WTC11 (cell line): ENCODE measurements around the gene RFX3. TPM values are rescaled to one million over a fixed set of nuclear protein-coding genes. Genes with fewer than 3 reads are reported as not detected.
A peak's percentile ranks its signal among the peaks of the same experiment; 100 is the strongest.

Experiments
- ATAC-seq: fragments of 200-7000 bp; cut with Tn5 transposase; 2 replicates; pipeline ENCODE4 v1.10.0; 2021; ENCODE audit warnings: mild to moderate bottlenecking, moderate library complexity
- CTCF ChIA-PET: fragments of 300-600 bp; sonication (Branson Sonifier 250); formaldehyde crosslinking; loops from one replicate; lab custom pipeline; 2021; ENCODE audit warnings: antibody characterized with exemption; lab: Charles Lee
- POLR2A ChIA-PET: fragments of 350-600 bp; sonication (Branson Sonifier 250); formaldehyde crosslinking; loops from one replicate; lab custom pipeline; 2021; ENCODE audit warnings: antibody characterized with exemption; lab: Charles Lee
- DNase-seq: peaks from one replicate; pipeline ENCODE4 v3.0.0; 2021; ENCODE audit warnings: low spot score
- H3K27ac Mint-ChIP-seq: 2 replicates; pipeline ENCODE4 v1.8.0; 2021; ENCODE audit warnings: mixed read lengths
- H3K27me3 Mint-ChIP-seq: 2 replicates; pipeline ENCODE4 v1.8.0; 2021; ENCODE audit warnings: low read depth, mild to moderate bottlenecking, moderate library complexity, mixed read lengths
- H3K36me3 Mint-ChIP-seq: 2 replicates; pipeline ENCODE4 v1.8.0; 2021; ENCODE audit warnings: mixed read lengths
- H3K4me1 Mint-ChIP-seq: 2 replicates; pipeline ENCODE4 v1.8.0; 2022; ENCODE audit warnings: mixed read lengths
- H3K4me3 Mint-ChIP-seq: 2 replicates; pipeline ENCODE4 v1.8.0; 2021; ENCODE audit warnings: mild to moderate bottlenecking, moderate library complexity, mixed read lengths
- H3K9me3 Mint-ChIP-seq: 2 replicates; pipeline ENCODE4 v1.8.0; 2021; ENCODE audit warnings: mixed read lengths
- CREB1 ChIP-seq: sonication (generic); formaldehyde crosslinking; IDR thresholded peaks from 2 replicates; pipeline ENCODE4 v1.8.0; 2023; ENCODE audit warnings: mild to moderate bottlenecking, missing genetic modification reagents
- E2F5 ChIP-seq: sonication (generic); formaldehyde crosslinking; IDR thresholded peaks from 2 replicates; pipeline ENCODE4 v1.8.1; 2022; ENCODE audit warnings: mild to moderate bottlenecking, moderate library complexity, missing genetic modification reagents
- ESRRA ChIP-seq: sonication (generic); formaldehyde crosslinking; IDR thresholded peaks from 2 replicates; pipeline ENCODE4 v1.8.1; 2022; ENCODE audit warnings: mild to moderate bottlenecking, missing genetic modification reagents, borderline replicate concordance
- ETV6 ChIP-seq: sonication (generic); formaldehyde crosslinking; IDR thresholded peaks from 2 replicates; pipeline ENCODE4 v1.8.1; 2022; ENCODE audit warnings: mild to moderate bottlenecking, missing genetic modification reagents
- FOXK1 ChIP-seq: sonication (generic); formaldehyde crosslinking; IDR thresholded peaks from 2 replicates; pipeline ENCODE4 v1.8.0; 2022; ENCODE audit warnings: mild to moderate bottlenecking, moderate library complexity, missing genetic modification reagents
- IRF2 ChIP-seq: sonication (generic); formaldehyde crosslinking; IDR thresholded peaks from 2 replicates; pipeline ENCODE4 v1.8.0; 2022; ENCODE audit warnings: low read depth, missing genetic modification reagents, borderline replicate concordance
- KAT7 ChIP-seq: sonication (generic); formaldehyde crosslinking; IDR thresholded peaks from 2 replicates; pipeline ENCODE4 v1.8.1; 2023; ENCODE audit warnings: missing genetic modification reagents, mild to moderate bottlenecking, borderline replicate concordance
- MXD4 ChIP-seq: fragments of 250-450 bp; sonication (Bioruptor Pico); IDR thresholded peaks from 2 replicates; pipeline ENCODE4 v1.8.0; 2021; ENCODE audit warnings: mild to moderate bottlenecking, moderate library complexity, borderline replicate concordance
- MYBL2 ChIP-seq: sonication (generic); formaldehyde crosslinking; IDR thresholded peaks from 2 replicates; pipeline ENCODE4 v1.8.1; 2023; ENCODE audit warnings: mild to moderate bottlenecking, moderate library complexity, missing genetic modification reagents
- STAT6 ChIP-seq: sonication (generic); formaldehyde crosslinking; conservative IDR thresholded peaks from 2 replicates; pipeline ENCODE4 v1.8.1; 2023; ENCODE audit warnings: mild to moderate bottlenecking, low read depth, missing genetic modification reagents, moderate library complexity
- TCF7 ChIP-seq: sonication (generic); formaldehyde crosslinking; IDR thresholded peaks from 2 replicates; pipeline ENCODE4 v1.8.0; 2022; ENCODE audit warnings: mild to moderate bottlenecking, low read depth, missing genetic modification reagents, moderate library complexity
- ZBTB21 ChIP-seq: sonication (generic); formaldehyde crosslinking; IDR thresholded peaks from 2 replicates; pipeline ENCODE4 v1.8.1; 2023; ENCODE audit warnings: mild to moderate bottlenecking, missing genetic modification reagents, borderline replicate concordance
- ZNF232 ChIP-seq: sonication (generic); formaldehyde crosslinking; IDR thresholded peaks from 2 replicates; pipeline ENCODE4 v1.8.0; 2022; ENCODE audit warnings: mild to moderate bottlenecking, missing genetic modification reagents
- ZNF423 ChIP-seq: fragments of 250-450 bp; sonication (Bioruptor Pico); IDR thresholded peaks from 2 replicates; pipeline ENCODE4 v2.1.2; 2022; ENCODE audit warnings: mild to moderate bottlenecking, moderate library complexity
- total RNA-seq: library from RNA; stranded (reverse); gene quantifications from 3 replicates; pipeline ENCODE4 v1.2.3, GENCODE V29; 2021
- TF ChIP-seq, protein P1 (sequence below): fragments of 250-450 bp; sonication (Bioruptor Pico); conservative IDR thresholded peaks from 2 replicates; pipeline ENCODE4 v1.9.0; 2021; ENCODE audit warnings: mild to moderate bottlenecking
- TF ChIP-seq, protein P2 (sequence below): sonication (generic); formaldehyde crosslinking; conservative IDR thresholded peaks from 2 replicates; pipeline ENCODE4 v1.8.1; 2022; ENCODE audit warnings: mild to moderate bottlenecking, missing genetic modification reagents
- TF ChIP-seq, protein P3 (sequence below): sonication (generic); formaldehyde crosslinking; IDR thresholded peaks from 2 replicates; pipeline ENCODE4 v1.8.0; 2022; ENCODE audit warnings: mild to moderate bottlenecking, missing genetic modification reagents

The RFX3 gene
- total RNA-seq, 1 experiment from 2014 or later: 13.7 TPM

- TF ChIP-seq, protein P1, sequence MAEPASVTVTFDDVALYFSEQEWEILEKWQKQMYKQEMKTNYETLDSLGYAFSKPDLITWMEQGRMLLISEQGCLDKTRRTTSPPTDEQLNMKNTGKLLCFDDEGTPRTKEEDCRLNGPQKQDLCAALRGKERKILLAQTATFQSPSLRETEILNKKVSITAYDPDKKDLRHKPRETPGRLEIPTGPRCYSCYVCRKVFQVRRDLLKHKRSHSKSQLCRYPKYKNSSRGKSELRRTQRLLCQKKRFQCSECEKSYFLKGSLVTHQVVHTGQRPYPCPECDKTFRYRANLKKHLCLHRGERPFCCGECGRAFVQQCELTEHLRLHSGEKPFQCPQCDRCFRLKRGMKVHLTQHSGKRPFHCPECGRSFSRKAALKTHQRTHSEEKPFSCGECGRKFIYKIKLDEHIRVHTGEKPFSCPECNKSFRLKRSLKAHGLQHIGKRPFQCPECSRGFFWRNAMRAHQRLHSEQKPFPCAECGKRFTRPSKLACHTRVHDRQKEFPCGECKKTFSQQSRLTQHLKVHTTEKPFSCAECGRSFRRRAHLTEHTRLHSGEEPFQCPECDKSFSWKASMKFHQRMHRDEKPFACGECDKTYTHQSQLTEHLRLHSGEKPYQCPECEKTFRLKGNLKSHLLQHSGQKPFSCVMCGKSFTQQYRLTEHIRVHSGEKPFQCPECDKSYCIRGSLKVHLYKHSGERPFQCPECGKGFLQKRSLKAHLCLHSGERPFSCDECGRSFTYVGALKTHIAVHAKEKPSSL (CRISPR knock-in tag): no peak
- no peak for TF ChIP-seq ETV6 (CRISPR knock-in tag)
- TF ChIP-seq, protein P2, sequence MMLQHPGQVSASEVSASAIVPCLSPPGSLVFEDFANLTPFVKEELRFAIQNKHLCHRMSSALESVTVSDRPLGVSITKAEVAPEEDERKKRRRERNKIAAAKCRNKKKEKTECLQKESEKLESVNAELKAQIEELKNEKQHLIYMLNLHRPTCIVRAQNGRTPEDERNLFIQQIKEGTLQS (CRISPR knock-in tag): no peak
- no peak for TF ChIP-seq ESRRA (CRISPR knock-in tag)
- no peak for TF ChIP-seq TCF7 (CRISPR knock-in tag)
- no peak for TF ChIP-seq MYBL2 (CRISPR knock-in tag)
- TF ChIP-seq KAT7: no peak
- TF ChIP-seq E2F5 (CRISPR knock-in tag): no peak
Measured at GRCh38 chr9:3473405-3473804, 52.4 kb downstream of the RFX3 start (continued).

DNA sequence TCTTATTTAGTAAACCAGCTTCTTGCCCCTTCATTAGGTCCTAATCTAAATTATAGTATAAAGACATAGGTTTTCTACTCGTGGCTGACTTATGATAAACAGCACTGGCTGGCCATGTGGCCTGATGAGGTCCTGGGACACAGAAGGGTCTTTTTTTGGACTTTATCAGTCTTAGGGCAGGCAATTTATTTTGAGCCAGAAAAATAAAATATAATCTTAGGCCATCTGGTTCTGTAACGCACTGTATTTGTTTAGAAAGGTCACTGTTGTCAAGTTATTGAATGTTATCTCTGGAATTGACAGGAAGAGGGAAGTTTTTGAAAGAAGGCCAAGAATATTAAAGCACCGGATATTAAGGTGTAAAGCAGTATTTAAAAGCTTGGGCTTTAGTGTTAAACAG is 53.9 kb downstream of the RFX3 start:
- no peak for ATAC-seq
- no peaks in the 10 kb centered on the region for H3K27me3 Mint-ChIP-seq
- H3K9me3 Mint-ChIP-seq: peaks cover 4% of the 10 kb centered on the region
- H3K4me1 Mint-ChIP-seq: peaks cover 25% of the 10 kb centered on the region
- no peak for DNase-seq
- TF ChIP-seq ZBTB21: no peak
- no peak for TF ChIP-seq FOXK1 (CRISPR knock-in tag)
- TF ChIP-seq ZNF423 (CRISPR knock-in tag): no peak
- no peak for TF ChIP-seq CREB1 (CRISPR knock-in tag)
- peaks cover 4% of the 10 kb centered on the region; the same call in 1 of the 2 replicates for H3K36me3 Mint-ChIP-seq
- H3K27ac Mint-ChIP-seq: 0 out of 2 replicates have a peak overlapping the region, but pooled peaks have one; percentile 41
- ChIA-PET CTCF (no interaction called here), POLR2A (no interaction called here)
- H3K4me3 Mint-ChIP-seq: no peak overlapping the region

- ChIA-PET CTCF (interaction anchor here (1.0 to 2.0 kb wide), 7 partner anchors 9 to 605 kb away, joined by 4 to 8 read pairs (median 5); no protein-coding TSS in a partner anchor), POLR2A (no interaction called here)
- no peak for DNase-seq
- H3K4me1 Mint-ChIP-seq: peaks cover 23% of the 10 kb centered on the region
- no peak for ATAC-seq
- H3K4me3 Mint-ChIP-seq: no peak overlapping the region
- TF ChIP-seq STAT6 (CRISPR knock-in tag): no peak
- no peak for TF ChIP-seq ZNF232
- TF ChIP-seq MXD4 (CRISPR knock-in tag): no peak
- TF ChIP-seq IRF2 (CRISPR knock-in tag): no peak
- TF ChIP-seq, protein P3, sequence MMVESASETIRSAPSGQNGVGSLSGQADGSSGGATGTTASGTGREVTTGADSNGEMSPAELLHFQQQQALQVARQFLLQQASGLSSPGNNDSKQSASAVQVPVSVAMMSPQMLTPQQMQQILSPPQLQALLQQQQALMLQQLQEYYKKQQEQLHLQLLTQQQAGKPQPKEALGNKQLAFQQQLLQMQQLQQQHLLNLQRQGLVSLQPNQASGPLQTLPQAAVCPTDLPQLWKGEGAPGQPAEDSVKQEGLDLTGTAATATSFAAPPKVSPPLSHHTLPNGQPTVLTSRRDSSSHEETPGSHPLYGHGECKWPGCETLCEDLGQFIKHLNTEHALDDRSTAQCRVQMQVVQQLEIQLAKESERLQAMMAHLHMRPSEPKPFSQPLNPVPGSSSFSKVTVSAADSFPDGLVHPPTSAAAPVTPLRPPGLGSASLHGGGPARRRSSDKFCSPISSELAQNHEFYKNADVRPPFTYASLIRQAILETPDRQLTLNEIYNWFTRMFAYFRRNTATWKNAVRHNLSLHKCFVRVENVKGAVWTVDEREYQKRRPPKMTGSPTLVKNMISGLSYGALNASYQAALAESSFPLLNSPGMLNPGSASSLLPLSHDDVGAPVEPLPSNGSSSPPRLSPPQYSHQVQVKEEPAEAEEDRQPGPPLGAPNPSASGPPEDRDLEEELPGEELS (CRISPR knock-in tag): no peak
- peak overlapping the region; percentile 49 for H3K27ac Mint-ChIP-seq
- no peaks in the 10 kb centered on the region for H3K27me3 Mint-ChIP-seq
- H3K9me3 Mint-ChIP-seq: peaks cover 4% of the 10 kb centered on the region
- peaks cover 4% of the 10 kb centered on the region; the same call in 1 of the 2 replicates for H3K36me3 Mint-ChIP-seq
Measured at GRCh38 chr9:3468421-3469205, 57.2 kb downstream of the RFX3 start.
